ENCODE results near the gene FXYD2. TPM values are rescaled to one million over a fixed set of nuclear protein-coding genes. Genes with fewer than 3 reads are reported as not detected.
"Not testable (repeated sequence)": the region's sequence is repeated elsewhere in the genome, so short reads cannot be mapped to it uniquely, and the experiment has no call there.

Gene FXYD2
- total RNA-seq, 1 experiment from 2014 or later: not detected

- H3K4me2 ChIP-seq: no peak overlapping the region
- no peaks in the 10 kb centered on the region for H3K79me2 ChIP-seq (ENCODE audit: low read depth)
- POLR2A ChIA-PET (ENCODE audit: unreplicated experiment): interaction anchor here (0.5 kb wide), 1 partner anchor 326 kb away, joined by 4 read pairs; no protein-coding TSS in a partner anchor
- H3K4me1 ChIP-seq (replicated peaks; ENCODE audit: insufficient read depth): 0 out of 2 replicates have a peak, but pooled peaks cover 6% of the 10 kb centered on the region
- CTCF ChIA-PET: no interaction called here
- peaks cover 23% of the 10 kb centered on the region for H3K27me3 ChIP-seq (ENCODE audit: insufficient read depth, low read depth)
- BruUV-seq (replicated peaks): no TSS peak
- no peaks in the 10 kb centered on the region for H3K9me3 ChIP-seq (ENCODE audit: insufficient read depth, low read depth)
- H3F3A ChIP-seq (ENCODE audit: insufficient read depth, low read depth): no peaks in the 10 kb centered on the region; the same call in 1 of the 2 replicates
- no peaks in the 10 kb centered on the region for H3K36me3 ChIP-seq (ENCODE audit: low read depth)
- H3K27ac ChIP-seq: no peak overlapping the region
- H4K20me1 ChIP-seq (ENCODE audit: insufficient read depth): no peaks in the 10 kb centered on the region
- no peaks in the 10 kb centered on the region for H3K9me2 ChIP-seq (ENCODE audit: insufficient read depth)
- TF ChIP-seq CTCF (conservative IDR thresholded peaks at IDR 0.05): no peak
- TF ChIP-seq EZH2 (IDR thresholded peaks at IDR 0.05; ENCODE audit: low read depth): no peak
- no peak for DNase-seq
- intact Hi-C loops (cut with micrococcal nuclease; ENCODE audit: unreplicated experiment): no loop called here
- no peak overlapping the region for H2AFZ ChIP-seq
- no peak overlapping the region for H3K4me3 ChIP-seq
These were observed 10.3 kb downstream of the FXYD2 start for GRCh38 chr11:117814204-117814765.

DNA sequence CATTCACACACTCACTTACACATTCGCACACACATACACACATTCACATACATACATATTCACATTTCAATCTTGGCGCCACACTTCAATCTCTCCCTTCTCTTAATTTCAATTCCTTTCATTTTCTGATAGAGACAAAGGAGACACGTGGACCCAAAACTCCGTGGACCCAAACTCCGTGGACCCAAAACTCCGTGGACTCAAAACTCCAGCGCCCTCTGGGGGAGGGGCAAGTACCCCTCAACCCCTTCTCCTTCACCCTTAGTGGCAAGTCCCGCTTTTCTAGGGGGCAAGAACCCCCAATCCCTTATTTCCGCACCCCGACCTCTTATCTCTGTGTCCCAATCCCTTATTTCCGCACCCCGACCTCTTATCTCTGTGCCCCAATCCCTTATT, 14.5 kb downstream of the FXYD2 start:
- H3F3A ChIP-seq (ENCODE audit: insufficient read depth, low read depth); H3K4me2 ChIP-seq; H3K79me2 ChIP-seq (ENCODE audit: low read depth); H3K4me1 ChIP-seq (replicated peaks; ENCODE audit: insufficient read depth); H4K20me1 ChIP-seq (ENCODE audit: insufficient read depth); H3K36me3 ChIP-seq (ENCODE audit: low read depth); H3K9me2 ChIP-seq (ENCODE audit: insufficient read depth); H3K9me3 ChIP-seq (ENCODE audit: insufficient read depth, low read depth); H3K27ac ChIP-seq; intact Hi-C loops (cut with micrococcal nuclease; ENCODE audit: unreplicated experiment); POLR2A ChIA-PET (ENCODE audit: unreplicated experiment); H2AFZ ChIP-seq; BruUV-seq (replicated peaks); DNase-seq; H3K4me3 ChIP-seq: not testable (repeated sequence)
- peaks cover 37% of the 10 kb centered on the region for H3K27me3 ChIP-seq (ENCODE audit: insufficient read depth, low read depth)
- CTCF ChIA-PET: interaction anchor here (1.2 kb wide), 1 partner anchor 137 kb away, joined by 3 read pairs; no protein-coding TSS in a partner anchor

- peaks cover 4% of the 10 kb centered on the region; the same call in 1 of the 2 replicates for H3F3A ChIP-seq (ENCODE audit: insufficient read depth, low read depth)
- H3K79me2 ChIP-seq (ENCODE audit: low read depth): no peaks in the 10 kb centered on the region
- intact Hi-C loops (cut with micrococcal nuclease; ENCODE audit: unreplicated experiment): loop anchor here (2.0 kb wide), 1 partner anchor 383 kb away; no protein-coding TSS in a partner anchor
- TF ChIP-seq EZH2 (IDR thresholded peaks at IDR 0.05; ENCODE audit: low read depth) (no peak), CTCF (conservative IDR thresholded peaks at IDR 0.05) (peak; percentile 46)
- peaks cover 37% of the 10 kb centered on the region for H3K27me3 ChIP-seq (ENCODE audit: insufficient read depth, low read depth)
- no peak overlapping the region for H2AFZ ChIP-seq
- H4K20me1 ChIP-seq (ENCODE audit: insufficient read depth): no peaks in the 10 kb centered on the region
- peaks cover 7% of the 10 kb centered on the region; the same call in 1 of the 2 replicates for H3K4me1 ChIP-seq (replicated peaks; ENCODE audit: insufficient read depth)
- no peaks in the 10 kb centered on the region for H3K36me3 ChIP-seq (ENCODE audit: low read depth)
- ChIA-PET CTCF (interaction anchor here (0.5 to 1.5 kb wide), 6 partner anchors 8 to 385 kb away, joined by 3 to 7 read pairs (median 3); no protein-coding TSS in a partner anchor), POLR2A (ENCODE audit: unreplicated experiment) (no interaction called here)
- H3K4me2 ChIP-seq: no peak overlapping the region
- H3K27ac ChIP-seq: no peak overlapping the region
- no peaks in the 10 kb centered on the region for H3K9me2 ChIP-seq (ENCODE audit: insufficient read depth)
- H3K9me3 ChIP-seq (ENCODE audit: insufficient read depth, low read depth): no peaks in the 10 kb centered on the region
- no TSS peak for BruUV-seq (replicated peaks)
- peak in 1 of 2 experiments; percentile 32 for DNase-seq
- no peak overlapping the region for H3K4me3 ChIP-seq
These were observed 15.1 kb downstream of the FXYD2 start for GRCh38 chr11:117809236-117810055.

Data from PC-9 (cell line).